Endothelial cell of umbilical vein (primary cell): ENCODE measurements around the gene PRR15L. TPM values are rescaled to one million over a fixed set of nuclear protein-coding genes. Genes with fewer than 3 reads are reported as not detected.

ENCODE experiments used
- BruUV-seq: library from RNA; stranded (reverse); fragments of 400-500 nt; replicated peaks from 2 replicates; lab custom pipeline; 2021; lab: Mats Ljungman, UMichigan
- CTCF ChIA-PET: fragments of 300-600, 350-600 bp; sonication (Branson Sonifier 250); formaldehyde crosslinking; loops from one replicate; lab custom pipeline; 2021; ENCODE audit warnings: antibody characterized with exemption, inconsistent platforms; lab: Charles Lee
- POLR2A ChIA-PET: fragments of 300-600, 350-600 bp; sonication (Branson Sonifier 250); formaldehyde crosslinking; loops from one replicate; lab custom pipeline; 2021; ENCODE audit warnings: antibody characterized with exemption, inconsistent platforms; lab: Charles Lee
- DNase-seq: peaks from one replicate; pipeline ENCODE4 v3.0.0-alpha.2; 2011; ENCODE audit warnings: low read depth, low spot score
- FAIRE-seq: peaks from 2 replicates; lab custom pipeline; 2011; peaks lifted over from hg19 to GRCh38; lab: Jason Lieb, UNC
- H2AFZ ChIP-seq: 2 replicates; pipeline ENCODE4 v1.6.0; 2012; ENCODE audit warnings: low read depth, low read length, control low read depth, inconsistent platforms
- H3K27ac ChIP-seq: 2 replicates; pipeline ENCODE4 v1.5.1; 2011; ENCODE audit warnings: low read depth, mild to moderate bottlenecking, control low read depth, low read length, moderate library complexity; ENCODE audit not compliant: insufficient read depth
- H3K27me3 ChIP-seq, 2 experiments: 2 replicates each; pipeline versions ENCODE4 v1.6.0 to v1.6.1; 2011; ENCODE audit warnings: low read length in 2 of 2, mixed read lengths in 1 of 2; ENCODE audit not compliant: control insufficient read depth in 2 of 2, insufficient read depth in 2 of 2
- H3K36me3 ChIP-seq, 2 experiments: 2 replicates in 1 of 2; 3 replicates in 1 of 2; pipeline ENCODE4 v1.5.1; 2011; ENCODE audit warnings: low read length in 2 of 2, mild to moderate bottlenecking in 1 of 2, moderate library complexity in 1 of 2; ENCODE audit not compliant: control insufficient read depth in 2 of 2, insufficient read depth in 2 of 2; ENCODE audit errors: extremely low read depth in 1 of 2
- H3K4me1 ChIP-seq: 3 replicates; pipeline ENCODE4 v1.5.1; 2011; ENCODE audit warnings: mild to moderate bottlenecking, low read length; ENCODE audit not compliant: control insufficient read depth, insufficient read depth; ENCODE audit errors: extremely low read depth
- H3K4me2 ChIP-seq: 2 replicates; pipeline ENCODE4 v1.6.1; 2011; ENCODE audit warnings: low read length, control low read depth, mixed read lengths; ENCODE audit not compliant: insufficient read depth
- H3K4me3 ChIP-seq, 3 experiments: fragments of 200-600 bp in 1 of 3; sonication (generic), shearing (Covaris generic) in 1 of 3; replicated peaks in 1 of 3; 2 replicates each; pipeline ENCODE4 v1.5.1; 2011 to 2016; ENCODE audit warnings: control low read depth in 3 of 3, low read length in 3 of 3, mild to moderate bottlenecking in 2 of 3, inconsistent platforms in 1 of 3, low read depth in 1 of 3, moderate library complexity in 1 of 3; ENCODE audit not compliant: insufficient read depth in 1 of 3
- H3K79me2 ChIP-seq: 2 replicates; pipeline ENCODE4 v1.6.0; 2012; ENCODE audit warnings: low read length, inconsistent platforms; ENCODE audit not compliant: control insufficient read depth, insufficient read depth
- H3K9ac ChIP-seq: replicated peaks from 2 replicates; pipeline ENCODE3; 2011; ENCODE audit warnings: low read length, control low read depth; ENCODE audit not compliant: insufficient read depth; ENCODE audit errors: extremely low read depth
- H3K9me1 ChIP-seq: replicated peaks from 3 replicates; pipeline ENCODE4 v1.6.0; 2011; ENCODE audit warnings: mild to moderate bottlenecking, low read length; ENCODE audit not compliant: control insufficient read depth, insufficient read depth; ENCODE audit errors: extremely low read depth
- H3K9me3 ChIP-seq: replicated peaks from 2 replicates; pipeline ENCODE4 v1.5.1; 2012; ENCODE audit warnings: low read length, inconsistent platforms; ENCODE audit not compliant: control insufficient read depth, insufficient read depth
- H4K20me1 ChIP-seq: replicated peaks from 2 replicates; pipeline ENCODE3; 2011; ENCODE audit warnings: mild to moderate bottlenecking, low read length; ENCODE audit not compliant: control insufficient read depth, insufficient read depth; ENCODE audit errors: extremely low read depth
- EZH2 ChIP-seq: IDR thresholded peaks from 2 replicates; pipeline ENCODE4 v1.6.1; 2012; ENCODE audit warnings: borderline replicate concordance, low read depth, mild to moderate bottlenecking, moderate library complexity, low read length, inconsistent platforms; ENCODE audit not compliant: severe bottlenecking
- FOS ChIP-seq: IDR thresholded peaks from 2 replicates; pipeline ENCODE4 v1.6.1; 2011; ENCODE audit warnings: mild to moderate bottlenecking, low read length, moderate library complexity, borderline replicate concordance; ENCODE audit not compliant: insufficient read depth
- JUN ChIP-seq: IDR thresholded peaks from 2 replicates; pipeline ENCODE4 v1.6.1; 2011; ENCODE audit warnings: borderline replicate concordance, low read depth; ENCODE audit not compliant: insufficient read length, insufficient read depth
- MAX ChIP-seq: IDR thresholded peaks from 2 replicates; pipeline ENCODE4 v1.6.1; 2011; ENCODE audit not compliant: insufficient read depth, insufficient read length
- POLR2A ChIP-seq: IDR thresholded peaks from 2 replicates; pipeline ENCODE4 v1.6.1; 2012; ENCODE audit warnings: low read depth, mild to moderate bottlenecking, control low read depth, low read length
- POLR2AphosphoS5 ChIP-seq: IDR thresholded peaks from 2 replicates; pipeline ENCODE4 v1.6.1; 2012; ENCODE audit warnings: low read depth, mild to moderate bottlenecking, control low read depth, low read length, moderate library complexity; ENCODE audit not compliant: insufficient read depth
- dilution Hi-C: fragments of 300-500 bp; cut with MboI; formaldehyde crosslinking; loops from one replicate; pipeline ENCODE4 v1.15.0; 2019; ENCODE audit warnings: low sequenced_read_pairs; ENCODE audit not compliant: extremely low pct_ligation_motif_present
- intact Hi-C: fragments of 100-400 bp; cut with micrococcal nuclease; formaldehyde crosslinking; loops from one replicate; pipeline ENCODE4 v1.10.0; 2022
- polyA plus RNA-seq, 4 experiments: library from polyadenylated mRNA; depleted of rRNA in 3 of 4; stranded (reverse) in 3 of 4; unstranded in 1 of 4; fragments of >200 nt; gene quantifications; 2 replicates each; pipeline versions ENCODE4 v1.2.1 to v1.2.3, GENCODE V29; 2011 to 2012; ENCODE audit warnings: missing spikeins in 1 of 4
- total RNA-seq: library from RNA; stranded (reverse); gene quantifications from 2 replicates; pipeline ENCODE4 v1.2.3, GENCODE V29; 2021
- TF ChIP-seq, protein P1 (sequence below), 2 donors: IDR thresholded peaks; 1 replicate in 1 of 2; 2 replicates in 1 of 2; pipeline ENCODE4 v1.5.1; 2011; ENCODE audit warnings: low read length in 2 of 2, mild to moderate bottlenecking in 2 of 2, moderate library complexity in 2 of 2, control low read depth in 1 of 2, inconsistent platforms in 1 of 2, low read depth in 1 of 2; ENCODE audit not compliant: insufficient read depth in 1 of 2; ENCODE audit errors: extremely low read depth in 1 of 2

The PRR15L gene
- total and polyA plus RNA-seq, 2 donors (not counting 3 experiments of a cell fraction or from before 2014, with no cell fraction given): not detected

DNA sequence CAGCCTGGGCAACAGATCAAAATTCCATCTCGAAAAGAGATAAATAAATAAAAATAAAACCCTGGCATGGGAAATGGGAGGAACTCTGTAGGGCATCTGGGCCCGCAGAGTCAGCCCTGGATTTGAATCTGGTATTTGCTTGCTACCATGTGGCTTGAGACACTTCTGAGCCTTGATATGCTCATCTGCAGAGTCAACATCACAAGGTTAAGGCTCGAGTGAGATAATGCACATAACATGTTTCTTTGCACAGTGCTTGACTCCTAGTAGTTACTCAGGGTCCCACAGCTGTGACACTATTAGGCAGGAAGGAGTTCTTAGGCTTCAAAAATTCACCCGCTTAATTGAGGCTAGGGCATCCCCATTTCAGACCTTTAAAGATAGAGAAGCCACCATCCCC, 34.5 kb upstream of the PRR15L start:
- no TSS peak for BruUV-seq
- intact Hi-C loops: no loop called here
- H3K9me3 ChIP-seq: no peaks in the 10 kb centered on the region
- DNase-seq: no peak
- ChIA-PET POLR2A (no interaction called here), CTCF (interaction anchor here (4.5 kb wide), 1 partner anchor 26 kb away, joined by 19 read pairs; no protein-coding TSS in a partner anchor)
- FAIRE-seq: peak; percentile 12
- H3K36me3 ChIP-seq: no peaks in the 10 kb centered on the region
- H3K9me1 ChIP-seq: no peaks in the 10 kb centered on the region
- peaks cover 5% of the 10 kb centered on the region for H3K4me1 ChIP-seq
- no peak overlapping the region for H3K4me3 ChIP-seq
- no peaks in the 10 kb centered on the region for H3K27me3 ChIP-seq
- H3K9ac ChIP-seq: no peak overlapping the region
- H2AFZ ChIP-seq: no peak overlapping the region
- TF ChIP-seq FOS (no peak), POLR2A (no peak), JUN (no peak), POLR2AphosphoS5 (no peak), EZH2 (no peak)
- no peaks in the 10 kb centered on the region for H3K79me2 ChIP-seq
- no peak overlapping the region for H3K27ac ChIP-seq
- dilution Hi-C loops: no loop called here
- H3K4me2 ChIP-seq: no peak overlapping the region
- H4K20me1 ChIP-seq: no peaks in the 10 kb centered on the region

- Histone ChIP-seq H3K4me2 (no peak overlapping the region), H3K9me1 (no peaks in the 10 kb centered on the region), H3K4me1 (peaks cover 6% of the 10 kb centered on the region), H3K27me3 (no peaks in the 10 kb centered on the region), H3K27ac (no peak overlapping the region), H3K79me2 (no peaks in the 10 kb centered on the region), H3K9me3 (no peaks in the 10 kb centered on the region), H3K4me3 (no peak overlapping the region), H4K20me1 (no peaks in the 10 kb centered on the region), H2AFZ (no peak overlapping the region), H3K36me3 (no peaks in the 10 kb centered on the region), H3K9ac (no peak overlapping the region)
- DNase-seq (no peak), FAIRE-seq (no peak)
- TF ChIP-seq, protein P1, sequence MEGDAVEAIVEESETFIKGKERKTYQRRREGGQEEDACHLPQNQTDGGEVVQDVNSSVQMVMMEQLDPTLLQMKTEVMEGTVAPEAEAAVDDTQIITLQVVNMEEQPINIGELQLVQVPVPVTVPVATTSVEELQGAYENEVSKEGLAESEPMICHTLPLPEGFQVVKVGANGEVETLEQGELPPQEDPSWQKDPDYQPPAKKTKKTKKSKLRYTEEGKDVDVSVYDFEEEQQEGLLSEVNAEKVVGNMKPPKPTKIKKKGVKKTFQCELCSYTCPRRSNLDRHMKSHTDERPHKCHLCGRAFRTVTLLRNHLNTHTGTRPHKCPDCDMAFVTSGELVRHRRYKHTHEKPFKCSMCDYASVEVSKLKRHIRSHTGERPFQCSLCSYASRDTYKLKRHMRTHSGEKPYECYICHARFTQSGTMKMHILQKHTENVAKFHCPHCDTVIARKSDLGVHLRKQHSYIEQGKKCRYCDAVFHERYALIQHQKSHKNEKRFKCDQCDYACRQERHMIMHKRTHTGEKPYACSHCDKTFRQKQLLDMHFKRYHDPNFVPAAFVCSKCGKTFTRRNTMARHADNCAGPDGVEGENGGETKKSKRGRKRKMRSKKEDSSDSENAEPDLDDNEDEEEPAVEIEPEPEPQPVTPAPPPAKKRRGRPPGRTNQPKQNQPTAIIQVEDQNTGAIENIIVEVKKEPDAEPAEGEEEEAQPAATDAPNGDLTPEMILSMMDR (IDR thresholded peaks at IDR 0.05; ENCODE audit: extremely low read depth in 1 of 2, insufficient read depth in 1 of 2, low read depth in 1 of 2, low read length in 2 of 2): no peak
- TF ChIP-seq POLR2A: no peak
- no peak for TF ChIP-seq JUN
- TF ChIP-seq MAX: no peak
- dilution Hi-C loops: no loop called here
- BruUV-seq: no TSS peak
- intact Hi-C loops: no loop called here
- POLR2A ChIA-PET: no interaction called here
- CTCF ChIA-PET: interaction anchor here (1.0 to 4.5 kb wide), 4 partner anchors 13 to 27 kb away, joined by 3 to 19 read pairs (median 8); no protein-coding TSS in a partner anchor
These were observed 33.5 kb upstream of the PRR15L start for GRCh38 chr17:47990962-47991731.
